Bone marrow (tissue), 2 donors: ENCODE results near the gene DAB1.

Experiments used
- DNase-seq, 2 donors: peaks; one replicate each; lab custom pipeline; 2025; lab: John Stamatoyannopoulos, UW

Gene DAB1

GRCh38 chr1:57217905-57218304 lies 206.0 kb downstream of the DAB1 start:
- no peak for DNase-seq

- no peak for DNase-seq
Observed at GRCh38 chr1:57214951-57215575, 208.8 kb downstream of the DAB1 start.

GRCh38 chr1:57210881-57211280 lies 213.0 kb downstream of the DAB1 start:
- DNase-seq, result no peak

- no peak for DNase-seq
Observed at GRCh38 chr1:57209495-57209894, 214.4 kb downstream of the DAB1 start.

GRCh38 chr1:57208741-57209302 lies 215.0 kb downstream of the DAB1 start:
- DNase-seq, result no peak

GRCh38 chr1:57206038-57206437 lies 217.8 kb downstream of the DAB1 start:
- no peak for DNase-seq

- DNase-seq, result no peak
Observed at GRCh38 chr1:57204942-57205787, 218.7 kb downstream of the DAB1 start.

GRCh38 chr1:57204091-57204490 lies 219.8 kb downstream of the DAB1 start:
- DNase-seq, result no peak

GRCh38 chr1:57202241-57202640 lies 221.6 kb downstream of the DAB1 start:
- no peak for DNase-seq

GRCh38 chr1:57198912-57199311 lies 224.9 kb downstream of the DAB1 start:
- DNase-seq, result no peak

- no peak for DNase-seq
Observed at GRCh38 chr1:57195436-57195941, 228.4 kb downstream of the DAB1 start.

- DNase-seq, result no peak
Observed at GRCh38 chr1:57192222-57192621, 231.6 kb downstream of the DAB1 start.

- DNase-seq, result no peak
Observed at GRCh38 chr1:57190898-57191297, 233.0 kb downstream of the DAB1 start.

GRCh38 chr1:57188168-57188567 lies 235.7 kb downstream of the DAB1 start:
- no peak for DNase-seq

- no peak for DNase-seq
Observed at GRCh38 chr1:57186455-57186854, 237.4 kb downstream of the DAB1 start.

GRCh38 chr1:57179001-57179400 lies 244.9 kb downstream of the DAB1 start:
- DNase-seq, result no peak

- no peak for DNase-seq
Observed at GRCh38 chr1:57175506-57175905, 248.4 kb downstream of the DAB1 start.

- DNase-seq, result no peak
Observed at GRCh38 chr1:57172040-57172439, 251.8 kb downstream of the DAB1 start.

GRCh38 chr1:57167997-57168396 lies 255.9 kb downstream of the DAB1 start:
- DNase-seq, result no peak

GRCh38 chr1:57165546-57165945 lies 258.3 kb downstream of the DAB1 start:
- DNase-seq, result no peak

GRCh38 chr1:57164584-57164983 lies 259.3 kb downstream of the DAB1 start:
- no peak for DNase-seq

GRCh38 chr1:57163789-57164188 lies 260.1 kb downstream of the DAB1 start:
- no peak for DNase-seq

GRCh38 chr1:57163325-57163724 lies 260.5 kb downstream of the DAB1 start:
- DNase-seq, result no peak
